GM12878 (cell line): ENCODE data around the gene MYOD1. TPM values are rescaled to one million over a fixed set of nuclear protein-coding genes. Genes with fewer than 3 reads are reported as not detected.

Source experiments
- ATAC-seq: fragments of 200-7000 bp; cut with Tn5 transposase; 3 replicates; pipeline ENCODE4 v1.9.1; 2020; ENCODE audit warnings: mild to moderate bottlenecking, moderate library complexity
- BruUV-seq: library from RNA; stranded (reverse); fragments of 400-500 nt; replicated peaks from 2 replicates; lab custom pipeline; 2021; lab: Mats Ljungman, UMichigan
- CTCF ChIA-PET: fragments of 300-600 bp; sonication (Branson Sonifier 250); formaldehyde crosslinking; extraction: SDS; loops from one replicate; lab custom pipeline; 2021; ENCODE audit warnings: inconsistent platforms; lab: Yijun Ruan, JAX
- POLR2A ChIA-PET: fragments of 350-600 bp; formaldehyde crosslinking; extraction: SDS; loops from one replicate; lab custom pipeline; 2021; ENCODE audit warnings: inconsistent platforms; lab: Charles Lee
- RAD21 ChIA-PET: fragments of 300-600 bp; sonication (Branson Sonifier 250); formaldehyde crosslinking; loops from one replicate; lab custom pipeline; 2023; ENCODE audit warnings: antibody characterized with exemption; ENCODE audit not compliant: unreplicated experiment; lab: Charles Lee
- SMC1A ChIA-PET: fragments of 300-600 bp; sonication (Branson Sonifier 250); formaldehyde crosslinking; loops from one replicate; lab custom pipeline; 2023; ENCODE audit not compliant: unreplicated experiment, uncharacterized antibody; lab: Charles Lee
- DNase-seq: peaks from one replicate; pipeline ENCODE4 v3.0.0-alpha.2; 2011; ENCODE audit warnings: low read depth, low spot score
- FAIRE-seq: peaks from 3 replicates; lab custom pipeline; 2011; peaks lifted over from hg19 to GRCh38; lab: Jason Lieb, UNC
- H2AFZ ChIP-seq: 2 replicates; pipeline ENCODE4 v1.6.0; 2011; ENCODE audit warnings: low read depth, low read length, control low read depth; ENCODE audit not compliant: control insufficient read depth
- H3K27ac ChIP-seq: 2 replicates; pipeline ENCODE4 v1.5.1; 2011; ENCODE audit warnings: control low read depth; ENCODE audit not compliant: control insufficient read depth, insufficient read depth
- H3K27me3 ChIP-seq, 2 experiments: replicated peaks in 1 of 2; 2 replicates each; pipeline versions ENCODE4 v1.6.0 to v1.6.1; 2011; ENCODE audit warnings: low read length in 1 of 2; ENCODE audit not compliant: control insufficient read depth in 2 of 2, insufficient read depth in 2 of 2
- H3K36me3 ChIP-seq, 2 experiments: 2 replicates each; pipeline ENCODE4 v1.5.1; 2011; ENCODE audit warnings: low read length in 1 of 2; ENCODE audit not compliant: control insufficient read depth in 2 of 2, insufficient read depth in 2 of 2
- H3K4me1 ChIP-seq: 2 replicates; pipeline ENCODE4 v1.6.1; 2011; ENCODE audit warnings: mild to moderate bottlenecking, low read length, moderate library complexity, mixed read lengths; ENCODE audit not compliant: control insufficient read depth, insufficient read depth
- H3K4me2 ChIP-seq: 2 replicates; pipeline ENCODE4 v1.6.0; 2011; ENCODE audit warnings: control low read depth; ENCODE audit not compliant: control insufficient read depth, insufficient read depth
- H3K4me3 ChIP-seq: fragments of 200-600 bp; sonication (generic); 2 replicates; pipeline ENCODE4 v1.5.1; 2016
- H3K79me2 ChIP-seq: 2 replicates; pipeline ENCODE4 v1.6.0; 2011; ENCODE audit warnings: low read length; ENCODE audit not compliant: control insufficient read depth, insufficient read depth
- H3K9ac ChIP-seq: 2 replicates; pipeline ENCODE4 v1.8.0; 2011; ENCODE audit warnings: low read length, control low read depth, mixed read lengths; ENCODE audit not compliant: control insufficient read depth, insufficient read depth
- H3K9me3 ChIP-seq: replicated peaks from 3 replicates; pipeline ENCODE4 v1.5.1; 2011; ENCODE audit warnings: mild to moderate bottlenecking, low read length; ENCODE audit not compliant: control insufficient read depth, insufficient read depth
- H4K20me1 ChIP-seq: 2 replicates; pipeline ENCODE4 v1.6.0; 2011; ENCODE audit not compliant: control insufficient read depth, insufficient read depth
- BMI1 ChIP-seq: fragments of 450-650 bp; IDR thresholded peaks from 2 replicates; pipeline ENCODE4 v1.6.1; 2016; ENCODE audit warnings: mild to moderate bottlenecking, moderate library complexity, borderline replicate concordance
- HDAC2 ChIP-seq: fragments of 200-600 bp; sonication (generic); IDR thresholded peaks from 2 replicates; pipeline ENCODE4 v1.6.1; 2017
- MYC ChIP-seq: IDR thresholded peaks from 2 replicates; pipeline ENCODE4 v1.6.1; 2011; ENCODE audit warnings: mild to moderate bottlenecking, low read length, moderate library complexity, inconsistent platforms; ENCODE audit not compliant: insufficient read depth, insufficient replicate concordance, insufficient read length, severe bottlenecking
- NR2C2 ChIP-seq: IDR thresholded peaks from 2 replicates; pipeline ENCODE4 v1.6.1; 2011; ENCODE audit warnings: borderline replicate concordance, low read depth; ENCODE audit not compliant: control insufficient read depth, insufficient read length
- SUZ12 ChIP-seq: fragments of 200-600 bp; sonication (generic); IDR thresholded peaks from one replicate; pipeline ENCODE4 v1.6.1; 2018; ENCODE audit warnings: antibody characterized with exemption, mild to moderate bottlenecking; ENCODE audit not compliant: unreplicated experiment
- WGBS: methylation state at CpG from one replicate; pipeline ENCODE4 v1.1.6; 2016; ENCODE audit warnings: low lambda C conversion rate; ENCODE audit not compliant: insufficient replicate concordance, insufficient coverage; ENCODE audit errors: missing lambda C conversion rate; 5-methylcytosine and 5-hydroxymethylcytosine counted together
- in situ Hi-C: fragments of 300-500 bp; cut with MboI; formaldehyde crosslinking; loops from 9 replicates; pipeline ENCODE4 v1.14.3; 2018; ENCODE audit warnings: mixed read lengths
- intact Hi-C: fragments of 100-400 bp; cut with micrococcal nuclease; formaldehyde crosslinking; loops from one replicate; pipeline ENCODE4 v1.14.2; 2022; ENCODE audit not compliant: unreplicated experiment
- polyA plus RNA-seq, 11 experiments: library from polyadenylated mRNA; depleted of rRNA in 4 of 11; unstranded in 6 of 11; stranded (reverse) in 5 of 11; fragments of >200 nt; fragmentation: Nextera tagmentation in 4 of 11; fragmentation: Illumina TruSeq in 1 of 11; extraction: Ambion mirVana in 4 of 11; extraction: Trizol in 1 of 11; gene quantifications; 1 replicate in 1 of 11; 2 replicates in 10 of 11; pipeline versions ENCODE4 v1.2.1 to v1.2.3, GENCODE V29; 2011 to 2016; ENCODE audit warnings: inconsistent platforms in 2 of 11, missing spikeins in 2 of 11, low read depth in 1 of 11
- total RNA-seq, 4 experiments: library from RNA; depleted of rRNA in 3 of 4; stranded (reverse); fragments of >200 nt in 3 of 4; fragmentation: Illumina TruSeq in 1 of 4; extraction: Trizol in 1 of 4; gene quantifications; 2 replicates each; pipeline versions ENCODE4 v1.2.1 to v1.2.3, GENCODE V29; 2013 to 2021
- TF ChIP-seq, protein P1 (sequence below): fragments of 450-650 bp; IDR thresholded peaks from 2 replicates; pipeline ENCODE4 v1.6.1; 2016; ENCODE audit warnings: mild to moderate bottlenecking, moderate library complexity, borderline replicate concordance
- TF ChIP-seq, protein P2 (sequence below): fragments of 450-650 bp; IDR thresholded peaks from 2 replicates; pipeline ENCODE4 v1.6.1; 2017; ENCODE audit warnings: borderline replicate concordance
- TF ChIP-seq, protein P3 (sequence below): fragments of 450-650 bp; IDR thresholded peaks from 2 replicates; pipeline ENCODE4 v1.6.1; 2017; ENCODE audit warnings: low read depth, mild to moderate bottlenecking, moderate library complexity

MYOD1 gene
- total and polyA plus RNA-seq, 10 of the 15 experiments (the other 5 are each of a cell fraction or from before 2014, with no cell fraction given): not detected

DNA sequence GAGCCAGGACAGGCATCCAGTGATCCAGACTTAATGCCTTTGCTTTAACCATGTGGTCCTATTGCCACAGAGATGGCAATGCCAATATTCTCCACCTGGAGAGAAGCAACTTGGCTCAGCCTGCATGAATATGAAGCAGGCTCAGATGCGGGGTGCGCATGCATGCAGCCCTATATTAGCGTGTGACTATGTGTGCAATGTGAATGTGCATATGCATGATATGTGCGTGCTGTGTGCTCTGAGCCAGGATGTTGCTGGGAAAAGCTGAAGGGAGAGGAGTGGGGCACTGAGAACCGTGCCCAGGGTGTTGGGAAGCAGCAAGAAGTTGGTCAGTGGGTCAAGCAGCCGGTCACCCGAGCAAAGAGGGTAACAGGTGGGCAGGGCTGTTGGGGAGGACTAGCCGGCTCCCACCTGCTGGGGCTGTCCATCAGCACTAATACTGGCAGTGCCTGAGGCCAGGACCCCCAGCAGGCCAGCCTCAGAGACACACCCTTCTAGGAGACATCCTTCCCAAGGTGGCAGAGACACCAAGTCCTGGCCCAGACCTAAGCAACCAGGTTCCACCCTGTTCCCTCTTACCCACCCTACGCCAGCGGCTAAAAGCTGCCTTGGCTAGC lies 24.8 kb upstream of the MYOD1 start (continued):
- TF ChIP-seq, protein P1, sequence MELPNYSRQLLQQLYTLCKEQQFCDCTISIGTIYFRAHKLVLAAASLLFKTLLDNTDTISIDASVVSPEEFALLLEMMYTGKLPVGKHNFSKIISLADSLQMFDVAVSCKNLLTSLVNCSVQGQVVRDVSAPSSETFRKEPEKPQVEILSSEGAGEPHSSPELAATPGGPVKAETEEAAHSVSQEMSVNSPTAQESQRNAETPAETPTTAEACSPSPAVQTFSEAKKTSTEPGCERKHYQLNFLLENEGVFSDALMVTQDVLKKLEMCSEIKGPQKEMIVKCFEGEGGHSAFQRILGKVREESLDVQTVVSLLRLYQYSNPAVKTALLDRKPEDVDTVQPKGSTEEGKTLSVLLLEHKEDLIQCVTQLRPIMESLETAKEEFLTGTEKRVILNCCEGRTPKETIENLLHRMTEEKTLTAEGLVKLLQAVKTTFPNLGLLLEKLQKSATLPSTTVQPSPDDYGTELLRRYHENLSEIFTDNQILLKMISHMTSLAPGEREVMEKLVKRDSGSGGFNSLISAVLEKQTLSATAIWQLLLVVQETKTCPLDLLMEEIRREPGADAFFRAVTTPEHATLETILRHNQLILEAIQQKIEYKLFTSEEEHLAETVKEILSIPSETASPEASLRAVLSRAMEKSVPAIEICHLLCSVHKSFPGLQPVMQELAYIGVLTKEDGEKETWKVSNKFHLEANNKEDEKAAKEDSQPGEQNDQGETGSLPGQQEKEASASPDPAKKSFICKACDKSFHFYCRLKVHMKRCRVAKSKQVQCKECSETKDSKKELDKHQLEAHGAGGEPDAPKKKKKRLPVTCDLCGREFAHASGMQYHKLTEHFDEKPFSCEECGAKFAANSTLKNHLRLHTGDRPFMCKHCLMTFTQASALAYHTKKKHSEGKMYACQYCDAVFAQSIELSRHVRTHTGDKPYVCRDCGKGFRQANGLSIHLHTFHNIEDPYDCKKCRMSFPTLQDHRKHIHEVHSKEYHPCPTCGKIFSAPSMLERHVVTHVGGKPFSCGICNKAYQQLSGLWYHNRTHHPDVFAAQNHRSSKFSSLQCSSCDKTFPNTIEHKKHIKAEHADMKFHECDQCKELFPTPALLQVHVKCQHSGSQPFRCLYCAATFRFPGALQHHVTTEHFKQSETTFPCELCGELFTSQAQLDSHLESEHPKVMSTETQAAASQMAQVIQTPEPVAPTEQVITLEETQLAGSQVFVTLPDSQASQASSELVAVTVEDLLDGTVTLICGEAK: no peak
- TF ChIP-seq SUZ12: no peak
- TF ChIP-seq MYC: no peak
- TF ChIP-seq NR2C2: no peak
- no peak for TF ChIP-seq HDAC2
- TF ChIP-seq, all 136 proteins: peak for 0

DNA sequence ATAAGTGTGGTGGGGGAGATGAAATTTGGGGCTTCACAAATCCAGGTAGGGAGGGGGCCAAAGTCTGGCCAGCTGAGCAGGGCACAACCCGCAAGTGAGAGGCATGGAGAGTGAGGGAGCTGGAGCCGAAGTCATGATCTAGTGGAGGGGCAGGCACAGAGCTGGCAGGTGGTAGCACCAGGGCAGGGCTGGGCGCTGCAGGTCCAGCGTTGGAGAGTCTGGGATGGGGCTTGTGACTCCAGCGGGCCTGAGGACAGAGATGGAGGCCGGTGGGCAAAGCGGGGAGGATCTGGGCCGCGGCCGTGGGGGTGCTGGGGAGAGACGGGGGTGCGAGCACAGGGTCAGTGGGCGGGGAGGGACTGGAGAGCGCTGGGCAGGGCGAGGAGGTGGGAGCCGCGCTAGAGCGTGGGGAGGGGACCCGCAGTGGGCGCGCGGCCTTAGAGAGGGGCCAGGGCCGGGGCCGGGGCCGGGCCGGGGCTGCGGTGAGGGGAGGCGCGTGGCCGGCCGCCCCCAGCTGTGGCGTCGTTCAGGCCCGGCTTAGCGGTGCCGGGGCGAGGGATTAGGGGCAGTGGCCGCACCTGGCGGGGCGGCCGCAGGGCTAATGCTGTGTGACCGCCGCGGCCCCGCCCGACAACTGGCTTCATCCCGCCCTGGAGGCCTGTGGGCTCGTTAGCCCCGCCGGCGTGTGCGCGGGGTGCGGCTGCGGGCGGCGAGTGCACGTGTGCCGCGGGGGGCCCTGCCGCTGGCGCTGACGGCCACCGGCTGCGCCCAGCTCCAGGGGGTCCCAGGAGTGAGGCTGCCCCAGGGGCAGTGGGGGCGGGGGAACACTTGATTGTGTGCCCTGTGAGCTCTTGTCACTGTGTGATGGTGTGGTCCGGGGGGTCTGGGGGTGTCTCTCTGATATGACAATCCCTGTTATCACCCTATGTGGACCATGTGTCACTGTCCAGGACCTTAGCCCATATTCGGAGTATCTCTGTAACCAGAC lies 23.6 kb upstream of the MYOD1 start:
- CTCF ChIA-PET: no interaction called here
- TF ChIP-seq BMI1: no peak
- TF ChIP-seq, protein P2, sequence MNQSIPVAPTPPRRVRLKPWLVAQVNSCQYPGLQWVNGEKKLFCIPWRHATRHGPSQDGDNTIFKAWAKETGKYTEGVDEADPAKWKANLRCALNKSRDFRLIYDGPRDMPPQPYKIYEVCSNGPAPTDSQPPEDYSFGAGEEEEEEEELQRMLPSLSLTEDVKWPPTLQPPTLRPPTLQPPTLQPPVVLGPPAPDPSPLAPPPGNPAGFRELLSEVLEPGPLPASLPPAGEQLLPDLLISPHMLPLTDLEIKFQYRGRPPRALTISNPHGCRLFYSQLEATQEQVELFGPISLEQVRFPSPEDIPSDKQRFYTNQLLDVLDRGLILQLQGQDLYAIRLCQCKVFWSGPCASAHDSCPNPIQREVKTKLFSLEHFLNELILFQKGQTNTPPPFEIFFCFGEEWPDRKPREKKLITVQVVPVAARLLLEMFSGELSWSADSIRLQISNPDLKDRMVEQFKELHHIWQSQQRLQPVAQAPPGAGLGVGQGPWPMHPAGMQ: no peak
- TF ChIP-seq, protein P3, sequence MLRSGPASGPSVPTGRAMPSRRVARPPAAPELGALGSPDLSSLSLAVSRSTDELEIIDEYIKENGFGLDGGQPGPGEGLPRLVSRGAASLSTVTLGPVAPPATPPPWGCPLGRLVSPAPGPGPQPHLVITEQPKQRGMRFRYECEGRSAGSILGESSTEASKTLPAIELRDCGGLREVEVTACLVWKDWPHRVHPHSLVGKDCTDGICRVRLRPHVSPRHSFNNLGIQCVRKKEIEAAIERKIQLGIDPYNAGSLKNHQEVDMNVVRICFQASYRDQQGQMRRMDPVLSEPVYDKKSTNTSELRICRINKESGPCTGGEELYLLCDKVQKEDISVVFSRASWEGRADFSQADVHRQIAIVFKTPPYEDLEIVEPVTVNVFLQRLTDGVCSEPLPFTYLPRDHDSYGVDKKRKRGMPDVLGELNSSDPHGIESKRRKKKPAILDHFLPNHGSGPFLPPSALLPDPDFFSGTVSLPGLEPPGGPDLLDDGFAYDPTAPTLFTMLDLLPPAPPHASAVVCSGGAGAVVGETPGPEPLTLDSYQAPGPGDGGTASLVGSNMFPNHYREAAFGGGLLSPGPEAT: no peak

More for the DNA sequence above, 23.6 kb upstream of the MYOD1 start:
- no peaks in the 10 kb centered on the region for H4K20me1 ChIP-seq
- ChIA-PET POLR2A (no interaction called here), RAD21 (no interaction called here), SMC1A (no interaction called here)
- no peak overlapping the region for H3K4me2 ChIP-seq
- peaks cover 4% of the 10 kb centered on the region in 2 experiments for H3K27me3 ChIP-seq
- no peaks in the 10 kb centered on the region for H3K36me3 ChIP-seq
- FAIRE-seq (no peak), DNase-seq (no peak), ATAC-seq (no peak)
- no peak overlapping the region for H3K4me3 ChIP-seq
- H3K9me3 ChIP-seq: no peaks in the 10 kb centered on the region
- no peak overlapping the region for H3K9ac ChIP-seq
- in situ Hi-C loops (no loop called here), intact Hi-C loops (no loop called here)
- no TSS peak for BruUV-seq
- no peak overlapping the region for H2AFZ ChIP-seq
- no peaks in the 10 kb centered on the region for H3K79me2 ChIP-seq
- WGBS: 30% methylated on average over 45 of the region's 68 CpGs
- H3K4me1 ChIP-seq: no peaks in the 10 kb centered on the region
- H3K27ac ChIP-seq: no peak overlapping the region
